ENCODE results near the gene CIB2.
"Not testable (repeated sequence)": the region's sequence is repeated elsewhere in the genome, so short reads cannot be mapped to it uniquely, and the experiment has no call there.

CIB2 gene

GRCh38 chr15:78159395-78159794 is 28.1 kb upstream of the CIB2 start:
- H3K4me3 ChIP-seq (ENCODE audit: low read depth, low read length), result no peak overlapping the region
- TF ChIP-seq CTCF (IDR thresholded peaks at IDR 0.05; ENCODE audit: borderline replicate concordance, insufficient read depth, low read depth, low read length), result no peak

GRCh38 chr15:78157203-78157602 is 26.0 kb upstream of the CIB2 start:
- H3K4me3 ChIP-seq (ENCODE audit: low read depth, low read length), result no peak overlapping the region
- TF ChIP-seq CTCF (IDR thresholded peaks at IDR 0.05; ENCODE audit: borderline replicate concordance, insufficient read depth, low read depth, low read length), result no peak

- TF ChIP-seq CTCF (IDR thresholded peaks at IDR 0.05; ENCODE audit: borderline replicate concordance, insufficient read depth, low read depth, low read length), result no peak
- no peak overlapping the region for H3K4me3 ChIP-seq (ENCODE audit: low read depth, low read length)
Observed at GRCh38 chr15:78156653-78157052, 25.4 kb upstream of the CIB2 start.

- TF ChIP-seq CTCF (IDR thresholded peaks at IDR 0.05; ENCODE audit: borderline replicate concordance, insufficient read depth, low read depth, low read length), result no peak
- no peak overlapping the region for H3K4me3 ChIP-seq (ENCODE audit: low read depth, low read length)
Observed at GRCh38 chr15:78155355-78155939, 24.2 kb upstream of the CIB2 start.

DNA sequence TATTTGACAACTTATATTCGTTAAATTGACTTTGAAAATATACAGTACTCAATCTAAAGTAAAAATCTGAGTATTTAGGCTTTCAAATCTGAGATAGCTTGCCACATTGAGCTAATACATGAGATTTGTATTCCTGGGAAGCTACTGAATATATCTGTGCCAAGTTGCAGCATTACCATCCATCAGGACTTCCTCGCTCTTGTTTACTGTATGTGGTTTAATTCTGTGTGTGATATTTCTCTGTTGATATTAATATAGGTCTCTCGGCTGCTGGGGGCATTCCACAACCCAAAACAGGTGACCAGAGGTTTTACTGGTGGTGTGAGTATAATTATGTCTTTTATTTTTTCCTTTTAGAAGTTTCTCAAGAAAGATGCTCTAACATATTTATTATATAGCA is 23.7 kb upstream of the CIB2 start:
- no peak overlapping the region for H3K4me3 ChIP-seq (ENCODE audit: low read depth, low read length)
- no peak for TF ChIP-seq CTCF (IDR thresholded peaks at IDR 0.05; ENCODE audit: borderline replicate concordance, insufficient read depth, low read depth, low read length)

GRCh38 chr15:78151075-78151474 is 19.8 kb upstream of the CIB2 start:
- H3K4me3 ChIP-seq (ENCODE audit: low read depth, low read length), result not testable (repeated sequence)

DNA sequence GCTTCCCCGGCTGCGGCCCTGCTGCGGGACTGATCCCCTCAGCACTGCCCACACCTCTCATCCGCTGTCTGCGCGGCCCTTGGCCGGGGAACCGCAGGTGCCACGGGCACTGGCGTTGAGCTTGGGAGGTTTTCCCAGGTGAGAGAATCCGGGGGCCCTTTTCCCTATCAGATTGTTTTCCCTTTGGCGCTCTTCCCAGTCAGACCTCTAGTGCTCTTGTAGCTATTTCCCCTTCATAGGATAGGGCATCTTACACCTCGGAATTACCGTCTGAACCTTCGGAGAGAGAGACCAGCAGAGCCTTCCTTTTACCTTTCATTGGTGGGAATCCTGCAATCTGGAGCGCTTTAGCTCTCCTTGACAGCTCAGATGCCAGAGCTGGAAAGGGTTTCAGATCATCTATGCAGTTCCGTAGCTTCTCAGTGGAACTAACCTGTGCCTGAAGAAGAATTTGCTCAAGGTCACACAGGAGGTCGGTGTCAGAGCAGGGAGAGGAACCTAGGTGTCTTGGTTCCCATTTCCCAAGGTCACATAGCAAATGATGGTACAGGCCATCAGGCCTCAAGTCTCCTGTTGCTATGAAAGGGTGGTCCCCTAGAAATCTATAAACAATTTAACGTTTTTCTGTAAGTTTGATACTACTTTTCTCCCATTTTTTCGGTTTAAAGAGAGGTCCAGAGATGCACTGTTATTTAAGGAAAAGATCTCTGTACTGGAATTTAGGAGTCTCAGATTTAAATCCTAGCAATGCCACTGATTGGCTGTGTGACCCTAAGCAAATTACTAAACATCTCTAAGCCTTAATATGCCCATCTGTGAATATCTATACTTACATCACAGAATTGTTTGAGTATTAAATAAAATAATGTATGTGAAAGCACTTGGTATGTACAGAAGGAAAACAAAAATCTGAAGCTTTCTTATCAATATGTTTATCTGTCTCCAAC is 18.8 kb upstream of the CIB2 start:
- H3K4me3 ChIP-seq (ENCODE audit: low read depth, low read length), result peak overlapping the region; percentile 74
- TF ChIP-seq CTCF (IDR thresholded peaks at IDR 0.05; ENCODE audit: borderline replicate concordance, insufficient read depth, low read depth, low read length), result no peak
